PC-3 (cell line): Measurements from ENCODE around the gene POLD4.

ENCODE experiments used
- EZH2 ChIP-seq: fragments of 300-600 bp; sonication (generic); IDR thresholded peaks from one replicate; pipeline ENCODE4 v1.6.1; 2017; ENCODE audit warnings: antibody characterized with exemption, mild to moderate bottlenecking, low read length; ENCODE audit not compliant: unreplicated experiment
- TF ChIP-seq, protein P1 (sequence below): fragments of 300-600 bp; sonication (generic); conservative IDR thresholded peaks from 2 replicates; pipeline ENCODE4 v1.5.1; 2017; ENCODE audit warnings: antibody characterized with exemption, low read depth, mild to moderate bottlenecking, low read length

DNA sequence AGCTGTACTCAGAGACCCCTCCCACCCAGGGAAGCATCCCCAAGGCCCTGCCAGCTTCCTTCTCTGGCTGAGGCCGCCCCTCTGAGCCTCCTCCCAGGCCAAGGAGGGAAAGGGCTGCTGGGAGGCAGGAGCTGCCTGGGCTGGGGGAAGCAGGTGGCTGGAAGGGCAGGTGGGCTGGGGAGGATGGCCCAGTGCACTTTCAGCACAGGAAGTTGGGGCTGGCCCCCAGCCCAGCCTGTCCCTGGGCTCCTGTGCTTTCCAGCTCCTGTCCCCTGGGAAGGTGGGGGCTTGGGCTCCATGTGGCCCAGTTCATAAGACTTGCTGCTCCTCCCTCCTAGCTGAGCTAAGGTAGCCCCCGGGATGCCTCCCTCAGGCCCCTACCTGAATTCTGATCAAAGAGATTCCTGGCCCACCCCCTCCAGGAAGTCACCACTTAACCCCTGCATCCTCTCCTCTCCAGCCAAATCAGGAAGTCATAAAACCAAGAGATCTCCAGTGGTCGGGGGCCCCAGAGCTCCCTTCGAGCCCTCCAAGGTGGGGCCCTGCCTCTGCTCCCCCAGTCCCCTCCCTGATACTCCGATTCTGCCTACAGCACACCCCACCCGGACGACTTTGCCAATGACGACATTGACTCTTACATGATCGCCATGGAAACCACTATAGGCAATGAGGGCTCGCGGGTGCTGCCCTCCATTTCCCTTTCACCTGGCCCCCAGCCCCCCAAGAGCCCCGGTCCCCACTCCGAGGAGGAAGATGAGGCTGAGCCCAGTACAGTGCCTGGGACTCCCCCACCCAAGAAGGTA is 43.4 kb upstream of the POLD4 start:
- TF ChIP-seq EZH2, result no peak
- TF ChIP-seq, protein P1, sequence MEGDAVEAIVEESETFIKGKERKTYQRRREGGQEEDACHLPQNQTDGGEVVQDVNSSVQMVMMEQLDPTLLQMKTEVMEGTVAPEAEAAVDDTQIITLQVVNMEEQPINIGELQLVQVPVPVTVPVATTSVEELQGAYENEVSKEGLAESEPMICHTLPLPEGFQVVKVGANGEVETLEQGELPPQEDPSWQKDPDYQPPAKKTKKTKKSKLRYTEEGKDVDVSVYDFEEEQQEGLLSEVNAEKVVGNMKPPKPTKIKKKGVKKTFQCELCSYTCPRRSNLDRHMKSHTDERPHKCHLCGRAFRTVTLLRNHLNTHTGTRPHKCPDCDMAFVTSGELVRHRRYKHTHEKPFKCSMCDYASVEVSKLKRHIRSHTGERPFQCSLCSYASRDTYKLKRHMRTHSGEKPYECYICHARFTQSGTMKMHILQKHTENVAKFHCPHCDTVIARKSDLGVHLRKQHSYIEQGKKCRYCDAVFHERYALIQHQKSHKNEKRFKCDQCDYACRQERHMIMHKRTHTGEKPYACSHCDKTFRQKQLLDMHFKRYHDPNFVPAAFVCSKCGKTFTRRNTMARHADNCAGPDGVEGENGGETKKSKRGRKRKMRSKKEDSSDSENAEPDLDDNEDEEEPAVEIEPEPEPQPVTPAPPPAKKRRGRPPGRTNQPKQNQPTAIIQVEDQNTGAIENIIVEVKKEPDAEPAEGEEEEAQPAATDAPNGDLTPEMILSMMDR, result no peak
